Measurements from ENCODE around the gene RIN2. TPM values are rescaled to one million over a fixed set of nuclear protein-coding genes. Genes with fewer than 3 reads are reported as not detected.
A peak's percentile ranks its signal among the peaks of the same experiment; 100 is the strongest.

The RIN2 gene
- total RNA-seq, 4 donors from 2014 or later = 65.2 to 181 (median 149) TPM

GRCh38 chr20:19756761-19757486 lies 1.1 kb upstream of the RIN2 start:
- no peak for DNase-seq
- Histone ChIP-seq H3K4me3 (peak overlapping the region; percentile 43 to 91 (median 65)), H3K27me3 (no peaks in the 10 kb centered on the region), H3K36me3 (no peaks in the 10 kb centered on the region), H3K9me3 (no peaks in the 10 kb centered on the region), H3K4me1 (peaks cover 0 to 5% (median 0%) of the 10 kb centered on the region in 4 donors), H3K27ac (peak overlapping the region; percentile 78 to 92 (median 88))
- no peak for TF ChIP-seq POLR2A (IDR thresholded peaks at IDR 0.05)
- no peak for TF ChIP-seq CTCF (IDR thresholded peaks at IDR 0.05)

GRCh38 chr20:19757487-19758132 lies 448 bp upstream of the RIN2 start:
- peak overlapping the region; percentile 78 to 92 (median 88) for H3K27ac ChIP-seq
- no peaks in the 10 kb centered on the region for H3K9me3 ChIP-seq
- H3K36me3 ChIP-seq = no peaks in the 10 kb centered on the region
- peak; percentile 54 to 69 for TF ChIP-seq POLR2A (IDR thresholded peaks at IDR 0.05)
- no peak for TF ChIP-seq CTCF (IDR thresholded peaks at IDR 0.05)
- peaks cover 0 to 5% (median 0%) of the 10 kb centered on the region in 4 donors for H3K4me1 ChIP-seq
- no peaks in the 10 kb centered on the region for H3K27me3 ChIP-seq
- DNase-seq = peak; percentile 46 to 91 (median 84)
- H3K4me3 ChIP-seq = peak overlapping the region; percentile 43 to 91 (median 65)

GRCh38 chr20:19758501-19759331 lies 658 bp downstream of the RIN2 start:
- H3K27ac ChIP-seq = peak overlapping the region; percentile 78 to 92 (median 88)
- no peaks in the 10 kb centered on the region for H3K36me3 ChIP-seq
- H3K4me3 ChIP-seq = peak overlapping the region; percentile 43 to 91 (median 65)
- peak in 2 of 3 donors; percentile 67 to 81 for DNase-seq
- H3K4me1 ChIP-seq = peaks cover 0 to 5% (median 0%) of the 10 kb centered on the region in 4 donors
- TF ChIP-seq POLR2A (IDR thresholded peaks at IDR 0.05) = no peak
- TF ChIP-seq CTCF (IDR thresholded peaks at IDR 0.05) = peak in 1 of 6 experiments; percentile 5
- H3K9me3 ChIP-seq = no peaks in the 10 kb centered on the region
- no peaks in the 10 kb centered on the region for H3K27me3 ChIP-seq

DNA sequence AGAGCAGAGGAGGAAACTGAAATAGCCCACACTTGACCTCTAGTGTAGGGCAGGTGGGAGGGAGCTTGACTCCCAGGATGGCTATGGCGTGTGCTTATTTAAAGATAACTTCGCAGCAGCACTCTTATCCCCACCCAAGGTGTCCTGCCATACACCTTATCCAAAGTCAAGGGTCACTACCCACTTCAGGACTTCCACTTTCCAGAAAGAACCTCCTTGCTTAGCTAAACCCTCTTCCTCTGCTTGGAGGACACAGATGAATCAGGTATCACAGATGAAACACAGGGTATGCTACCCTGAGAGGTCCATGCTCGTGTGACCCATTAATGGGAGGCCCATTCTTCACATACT lies 2.3 kb downstream of the RIN2 start:
- no peaks in the 10 kb centered on the region for H3K9me3 ChIP-seq
- no peaks in the 10 kb centered on the region for H3K27me3 ChIP-seq
- DNase-seq = no peak
- H3K4me1 ChIP-seq = peaks cover 0 to 5% (median 0%) of the 10 kb centered on the region in 4 donors
- H3K36me3 ChIP-seq = no peaks in the 10 kb centered on the region
- TF ChIP-seq POLR2A (IDR thresholded peaks at IDR 0.05) (no peak), CTCF (IDR thresholded peaks at IDR 0.05) (no peak)
- peak overlapping the region in 2 of 4 donors; percentile 42 to 90 for H3K27ac ChIP-seq
- no peak overlapping the region for H3K4me3 ChIP-seq

DNA sequence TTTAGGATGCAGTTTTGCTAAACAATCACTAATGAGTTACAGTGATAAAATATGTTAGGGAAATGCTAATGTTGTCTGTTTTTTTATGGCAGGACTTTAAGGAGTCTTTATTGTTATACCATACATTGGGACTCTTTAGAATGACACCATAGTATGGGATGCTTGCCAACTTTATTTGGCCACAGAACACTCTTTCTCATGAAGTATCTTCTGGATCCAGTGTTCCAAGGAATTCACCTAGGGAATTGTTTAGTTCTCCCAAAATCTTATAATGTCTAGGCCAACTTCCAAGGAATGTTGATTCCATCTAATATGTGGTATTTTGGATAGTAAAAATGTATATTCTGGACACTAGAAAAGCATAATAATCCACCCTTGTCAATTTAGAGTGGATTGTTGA lies 3.3 kb downstream of the RIN2 start:
- no peaks in the 10 kb centered on the region for H3K36me3 ChIP-seq
- DNase-seq = no peak
- no peak overlapping the region for H3K27ac ChIP-seq
- TF ChIP-seq CTCF (IDR thresholded peaks at IDR 0.05) (no peak), POLR2A (IDR thresholded peaks at IDR 0.05) (no peak)
- H3K9me3 ChIP-seq = no peaks in the 10 kb centered on the region
- no peak overlapping the region for H3K4me3 ChIP-seq
- H3K4me1 ChIP-seq = peaks cover 0 to 5% (median 0%) of the 10 kb centered on the region in 4 donors
- H3K27me3 ChIP-seq = no peaks in the 10 kb centered on the region

Measured in Peyer's patch (tissue), 4 donors.